ENCODE data around the gene GRIK4.

- TF ChIP-seq CTCF (conservative IDR thresholded peaks at IDR 0.05; ENCODE audit: low read length) (no peak), EZH2phosphoT487 (IDR thresholded peaks at IDR 0.05; ENCODE audit: borderline replicate concordance, low read depth, low read length) (no peak)
These were observed 21.3 kb downstream of the GRIK4 start for GRCh38 chr11:120532832-120533196.

Data from OCI-LY7 (cell line).